ENCODE results near the gene TPRA1. TPM values are rescaled to one million over a fixed set of nuclear protein-coding genes. Genes with fewer than 3 reads are reported as not detected.
A peak's percentile ranks its signal among the peaks of the same experiment; 100 is the strongest.

Gene TPRA1
- total RNA-seq, 6 experiments from 2014 or later, result 38.8 to 47.5 (median 43.8) TPM

DNA sequence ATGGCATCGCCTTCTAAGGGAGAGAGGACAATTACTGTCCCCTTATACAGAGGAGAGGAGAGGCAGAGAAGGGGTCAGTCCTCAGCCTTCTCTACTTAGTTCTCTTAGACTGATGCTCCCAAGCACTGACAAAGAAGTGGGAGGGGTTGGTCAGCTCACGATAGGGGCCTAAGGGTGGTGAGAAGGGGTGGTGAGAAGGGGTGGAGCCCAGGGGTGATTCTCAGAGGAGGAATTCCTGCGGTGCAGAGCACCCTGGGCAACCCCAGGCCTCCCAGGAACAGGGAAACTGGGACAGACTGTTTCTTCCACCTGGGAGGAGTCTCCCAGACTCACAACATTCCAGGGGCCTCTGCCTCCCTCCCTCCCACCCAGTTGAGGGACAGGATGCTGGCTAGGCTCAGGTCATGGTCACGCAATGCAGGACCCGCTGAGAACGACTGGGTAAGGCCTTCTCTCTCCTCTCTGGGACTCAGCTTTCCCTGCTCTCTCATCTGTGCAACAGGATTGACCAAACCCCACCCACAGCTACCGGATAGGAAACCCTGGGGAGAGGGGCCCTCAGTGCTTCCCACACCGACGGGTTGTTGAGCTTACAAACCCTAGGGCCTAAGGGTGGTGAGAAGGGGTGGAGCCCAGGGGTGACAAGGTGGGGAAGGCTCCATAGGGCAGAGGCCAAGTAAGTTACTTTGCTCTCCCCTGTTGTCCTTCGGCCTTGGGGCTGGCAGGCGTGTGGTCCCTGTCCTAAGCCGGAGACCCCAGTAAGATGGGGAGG is 1.5 kb downstream of the TPRA1 start:
- Mint-ChIP-seq H3K4me1 (ENCODE audit: low read depth) (peaks cover 46% of the 10 kb centered on the region), H3K4me3 (peak overlapping the region; percentile 96), H3K27ac (peak overlapping the region; percentile 92), H3K27me3 (ENCODE audit: insufficient read depth) (no peaks in the 10 kb centered on the region; the same call in none of the 2 replicates), H3K36me3 (ENCODE audit: low read depth) (no peaks in the 10 kb centered on the region; the same call in 1 of the 2 replicates), H3K9me3 (no peaks in the 10 kb centered on the region)
- peak; percentile 82 for DNase-seq
- TF ChIP-seq, protein P1, sequence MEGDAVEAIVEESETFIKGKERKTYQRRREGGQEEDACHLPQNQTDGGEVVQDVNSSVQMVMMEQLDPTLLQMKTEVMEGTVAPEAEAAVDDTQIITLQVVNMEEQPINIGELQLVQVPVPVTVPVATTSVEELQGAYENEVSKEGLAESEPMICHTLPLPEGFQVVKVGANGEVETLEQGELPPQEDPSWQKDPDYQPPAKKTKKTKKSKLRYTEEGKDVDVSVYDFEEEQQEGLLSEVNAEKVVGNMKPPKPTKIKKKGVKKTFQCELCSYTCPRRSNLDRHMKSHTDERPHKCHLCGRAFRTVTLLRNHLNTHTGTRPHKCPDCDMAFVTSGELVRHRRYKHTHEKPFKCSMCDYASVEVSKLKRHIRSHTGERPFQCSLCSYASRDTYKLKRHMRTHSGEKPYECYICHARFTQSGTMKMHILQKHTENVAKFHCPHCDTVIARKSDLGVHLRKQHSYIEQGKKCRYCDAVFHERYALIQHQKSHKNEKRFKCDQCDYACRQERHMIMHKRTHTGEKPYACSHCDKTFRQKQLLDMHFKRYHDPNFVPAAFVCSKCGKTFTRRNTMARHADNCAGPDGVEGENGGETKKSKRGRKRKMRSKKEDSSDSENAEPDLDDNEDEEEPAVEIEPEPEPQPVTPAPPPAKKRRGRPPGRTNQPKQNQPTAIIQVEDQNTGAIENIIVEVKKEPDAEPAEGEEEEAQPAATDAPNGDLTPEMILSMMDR (IDR thresholded peaks at IDR 0.05), result no peak

DNA sequence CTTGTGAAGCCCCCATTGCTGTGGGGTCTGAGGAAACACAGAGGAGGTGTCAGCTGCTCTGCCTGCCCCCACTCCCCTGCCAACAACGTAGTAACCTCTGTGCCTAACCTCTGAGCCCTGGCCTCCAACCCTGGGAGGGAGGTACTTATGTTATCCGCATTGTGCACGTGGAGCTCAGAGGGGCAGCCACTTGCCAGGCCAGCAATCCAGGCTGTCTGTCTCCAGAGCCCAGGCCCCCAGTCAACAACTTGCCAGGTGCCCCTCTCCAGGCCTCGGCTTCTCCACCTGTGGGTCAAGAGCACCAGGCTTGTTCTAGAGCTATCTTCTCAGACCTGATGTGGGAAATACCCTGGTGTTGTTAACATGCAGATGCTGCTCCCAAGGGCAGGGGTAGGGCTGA is 2.7 kb downstream of the TPRA1 start:
- no peak overlapping the region; the same call in 1 of the 2 replicates for H3K27ac Mint-ChIP-seq
- no peaks in the 10 kb centered on the region; the same call in none of the 2 replicates for H3K27me3 Mint-ChIP-seq (ENCODE audit: insufficient read depth)
- peaks cover 46% of the 10 kb centered on the region for H3K4me1 Mint-ChIP-seq (ENCODE audit: low read depth)
- H3K4me3 Mint-ChIP-seq, result no peak overlapping the region
- TF ChIP-seq, protein P1 (IDR thresholded peaks at IDR 0.05), result no peak
- no peaks in the 10 kb centered on the region for H3K9me3 Mint-ChIP-seq
- no peaks in the 10 kb centered on the region; the same call in 1 of the 2 replicates for H3K36me3 Mint-ChIP-seq (ENCODE audit: low read depth)
- DNase-seq, result no peak

DNA sequence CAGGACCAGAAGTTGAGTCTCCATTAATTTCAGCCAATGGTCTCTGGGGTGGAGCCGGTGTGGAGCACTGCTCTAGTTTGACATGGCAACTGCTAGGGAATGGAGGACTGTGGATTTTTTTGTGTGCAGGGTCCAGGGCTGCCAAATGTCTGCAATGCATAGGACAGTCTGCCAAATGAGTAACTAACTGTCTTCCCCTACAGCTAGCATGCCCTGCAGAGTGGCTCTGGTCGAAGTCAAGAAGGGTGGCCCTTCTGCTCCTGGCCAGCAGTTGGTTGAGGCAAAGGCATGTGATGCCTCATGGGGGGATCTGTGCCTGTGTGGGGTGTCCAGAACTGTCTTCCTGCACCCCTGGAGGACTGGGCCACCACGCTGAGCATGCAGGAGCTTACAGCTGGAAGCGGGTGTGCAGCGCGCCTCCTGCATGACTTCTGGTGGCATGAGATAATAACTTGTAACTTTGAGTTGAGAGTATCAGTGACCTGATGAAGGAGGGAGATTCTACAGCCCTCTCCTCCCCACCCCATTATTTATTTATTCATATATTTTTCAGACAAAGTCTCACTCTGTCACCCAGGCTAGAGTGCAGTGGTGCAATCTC is 4.6 kb downstream of the TPRA1 start:
- H3K4me1 Mint-ChIP-seq (ENCODE audit: low read depth), result peaks cover 35% of the 10 kb centered on the region
- H3K27ac Mint-ChIP-seq, result peak overlapping the region; percentile 71
- no peak for DNase-seq
- no peaks in the 10 kb centered on the region; the same call in 1 of the 2 replicates for H3K36me3 Mint-ChIP-seq (ENCODE audit: low read depth)
- no peaks in the 10 kb centered on the region; the same call in 1 of the 2 replicates for H3K27me3 Mint-ChIP-seq (ENCODE audit: insufficient read depth)
- H3K4me3 Mint-ChIP-seq, result no peak overlapping the region
- TF ChIP-seq, protein P1 (IDR thresholded peaks at IDR 0.05), result no peak
- H3K9me3 Mint-ChIP-seq, result no peaks in the 10 kb centered on the region

DNA sequence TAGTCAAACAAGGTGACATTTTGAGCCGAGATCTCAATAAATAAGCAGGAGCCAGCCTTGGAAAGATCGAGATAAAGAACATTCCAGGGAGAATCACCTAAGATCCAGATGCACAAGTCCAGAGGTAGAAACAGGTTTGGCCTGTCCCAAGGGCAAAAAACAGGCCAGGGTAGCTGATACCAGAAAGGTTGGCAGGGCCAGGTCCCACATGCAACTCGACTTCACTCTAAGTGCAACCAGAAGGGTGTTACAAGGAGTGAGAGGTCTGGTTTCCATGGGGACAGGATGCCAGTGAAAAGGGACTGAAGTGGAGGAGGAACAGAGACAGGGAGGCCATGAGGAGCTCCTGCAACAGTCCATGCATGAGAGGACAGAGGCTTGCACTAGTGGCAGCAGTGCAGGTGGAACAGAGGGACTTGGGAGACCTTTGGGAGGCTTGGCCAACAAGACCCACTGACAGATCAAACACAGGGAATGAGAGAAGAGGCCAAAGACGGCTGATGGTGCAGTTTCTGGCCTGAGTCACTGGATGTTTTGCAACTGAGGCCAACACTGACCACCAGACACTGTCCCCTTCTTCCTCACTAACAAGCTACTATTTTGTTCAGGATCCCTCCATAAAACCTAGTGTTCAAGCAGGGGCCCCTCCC is 5.2 kb downstream of the TPRA1 start:
- DNase-seq, result no peak
- peak overlapping the region; percentile 71 for H3K27ac Mint-ChIP-seq
- no peak overlapping the region for H3K4me3 Mint-ChIP-seq
- TF ChIP-seq, protein P1 (IDR thresholded peaks at IDR 0.05), result no peak
- H3K4me1 Mint-ChIP-seq (ENCODE audit: low read depth), result peaks cover 35% of the 10 kb centered on the region
- no peaks in the 10 kb centered on the region; the same call in 1 of the 2 replicates for H3K36me3 Mint-ChIP-seq (ENCODE audit: low read depth)
- no peaks in the 10 kb centered on the region for H3K9me3 Mint-ChIP-seq
- no peaks in the 10 kb centered on the region; the same call in 1 of the 2 replicates for H3K27me3 Mint-ChIP-seq (ENCODE audit: insufficient read depth)

DNA sequence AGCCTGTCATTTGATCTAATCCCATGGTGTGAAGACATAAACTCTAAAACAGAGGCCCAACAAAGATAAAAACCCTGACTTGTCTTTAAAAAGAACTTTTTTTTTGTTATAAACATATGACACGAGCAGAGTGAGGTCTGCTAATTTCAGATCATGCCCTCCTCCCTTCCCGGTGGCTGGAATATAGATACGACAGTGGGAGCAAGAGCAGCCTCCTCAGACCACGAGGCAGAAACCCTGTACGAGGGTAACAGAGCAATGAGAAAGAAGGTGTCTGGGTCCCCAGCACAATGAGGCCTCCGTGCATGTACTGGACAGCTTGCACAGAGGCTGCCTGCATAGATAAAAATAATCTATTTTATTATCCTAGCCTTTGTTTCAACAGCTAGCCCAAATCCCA is 5.8 kb downstream of the TPRA1 start:
- Mint-ChIP-seq H3K27me3 (ENCODE audit: insufficient read depth) (no peaks in the 10 kb centered on the region; the same call in 1 of the 2 replicates), H3K4me3 (no peak overlapping the region), H3K9me3 (no peaks in the 10 kb centered on the region), H3K36me3 (ENCODE audit: low read depth) (no peaks in the 10 kb centered on the region; the same call in 1 of the 2 replicates), H3K27ac (no peak overlapping the region; the same call in 1 of the 2 replicates), H3K4me1 (ENCODE audit: low read depth) (peaks cover 35% of the 10 kb centered on the region)
- no peak for DNase-seq
- TF ChIP-seq, protein P1 (IDR thresholded peaks at IDR 0.05), result no peak

Data from HFFc6 (cell line).